ENCODE results near the gene TTC39B.
"Not testable (repeated sequence)": the region's sequence is repeated elsewhere in the genome, so short reads cannot be mapped to it uniquely, and the experiment has no call there.

TTC39B gene

GRCh38 chr9:15264918-15265317, 42.1 kb downstream of the TTC39B start:
- no peak for DNase-seq (ENCODE audit: low spot score)

DNA sequence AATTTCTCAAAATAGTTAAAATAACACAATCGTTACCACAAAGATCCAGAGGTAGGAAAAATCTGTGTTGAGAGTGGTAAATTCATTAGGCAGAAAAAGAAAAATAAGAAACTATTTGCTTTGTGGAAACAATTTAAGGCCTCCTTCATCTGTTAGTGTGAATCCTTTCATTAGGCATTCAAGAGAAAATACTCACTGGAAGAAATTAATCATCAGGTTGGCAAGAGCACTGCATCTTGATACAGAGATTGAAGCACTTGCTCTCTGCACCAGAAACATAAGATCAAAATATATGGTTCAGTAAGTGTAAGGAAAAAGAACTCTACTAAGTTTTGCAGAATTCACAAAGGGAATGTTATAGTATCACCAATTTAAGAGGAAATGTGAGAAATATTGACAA, 44.4 kb downstream of the TTC39B start:
- DNase-seq (ENCODE audit: low spot score) = no peak

DNA sequence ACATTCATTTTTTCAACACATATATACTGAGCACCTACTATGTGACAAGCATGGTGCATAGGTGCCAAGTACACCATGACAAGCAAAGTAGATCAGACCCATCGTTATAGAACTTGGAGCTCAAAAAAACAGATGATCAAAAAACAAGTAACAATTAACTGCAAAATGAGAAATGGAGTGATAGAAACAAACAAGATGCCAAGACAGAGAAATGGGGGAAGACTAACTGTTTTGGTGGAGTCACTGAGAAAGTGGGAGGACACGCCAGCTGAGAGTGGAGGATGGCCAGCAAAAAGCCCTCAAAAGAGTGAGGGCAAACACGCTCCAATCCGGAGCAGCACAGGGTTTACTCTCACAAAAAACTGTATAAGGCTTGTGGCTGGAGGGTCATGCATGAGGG, 50.6 kb downstream of the TTC39B start:
- no peak for DNase-seq (ENCODE audit: low spot score)

DNA sequence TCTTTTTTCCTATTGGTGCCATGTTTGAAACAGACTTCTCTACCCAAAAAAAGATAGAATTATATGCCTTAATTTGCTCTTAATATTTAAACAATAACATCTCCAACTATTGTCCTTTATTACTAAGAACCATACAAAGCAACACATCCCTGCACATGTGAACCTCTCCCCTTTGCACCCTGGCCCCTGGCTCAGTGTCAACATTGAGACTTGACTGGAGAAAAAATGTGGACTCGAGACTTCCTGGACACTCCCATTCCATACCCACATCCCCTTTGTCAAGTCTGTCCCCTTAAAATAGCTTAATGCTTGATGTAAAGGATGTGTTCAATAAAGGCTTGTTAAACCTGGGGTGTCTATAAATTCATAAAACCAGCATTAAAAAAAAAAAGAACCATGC, 53.2 kb downstream of the TTC39B start:
- DNase-seq (ENCODE audit: low spot score) = no peak

DNA sequence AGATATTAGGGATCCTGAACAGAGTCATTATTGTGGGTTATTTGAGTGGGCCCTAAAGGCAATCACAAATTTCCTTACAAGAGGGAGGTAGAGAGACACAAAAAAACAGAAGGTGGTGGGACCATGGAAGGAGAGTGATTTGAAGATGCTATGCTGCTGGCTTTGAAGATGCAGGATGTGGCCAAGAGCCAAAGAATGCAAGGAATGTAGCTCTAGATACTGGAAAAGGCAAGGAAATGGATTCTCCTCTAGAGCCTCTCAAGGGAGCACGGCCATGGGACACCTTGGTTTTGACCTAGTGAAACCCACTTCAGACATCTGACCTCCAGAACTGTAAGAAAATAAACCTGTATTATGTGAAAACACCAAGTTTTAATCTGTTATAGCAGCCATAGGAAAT, 53.8 kb downstream of the TTC39B start:
- DNase-seq (ENCODE audit: low spot score) = no peak

GRCh38 chr9:15249981-15250380, 57.0 kb downstream of the TTC39B start:
- no peak for DNase-seq (ENCODE audit: low spot score)

- DNase-seq (ENCODE audit: low spot score) = no peak
Measured at GRCh38 chr9:15249042-15249818, 57.8 kb downstream of the TTC39B start.

DNA sequence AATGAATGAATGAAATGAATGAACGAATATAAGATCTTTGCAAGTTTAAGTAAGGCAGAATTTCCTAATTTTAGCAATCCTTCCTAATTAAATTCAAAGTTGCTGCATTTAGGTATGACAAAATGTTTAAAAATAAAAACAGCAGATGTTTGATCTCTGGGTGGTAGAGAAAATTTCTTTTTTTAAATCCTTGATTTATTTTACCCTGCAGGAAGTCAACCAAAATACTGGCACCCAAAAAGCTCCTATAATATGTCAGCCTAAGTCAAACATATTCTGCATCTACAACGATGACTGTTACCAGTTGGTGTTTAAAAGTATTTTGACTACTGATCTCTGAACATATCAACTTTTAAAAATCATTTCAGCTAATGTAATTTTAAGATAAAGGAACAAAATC, 58.4 kb downstream of the TTC39B start:
- DNase-seq (ENCODE audit: low spot score) = no peak

- no peak for DNase-seq (ENCODE audit: low spot score)
Measured at GRCh38 chr9:15248081-15248480, 58.9 kb downstream of the TTC39B start.

DNA sequence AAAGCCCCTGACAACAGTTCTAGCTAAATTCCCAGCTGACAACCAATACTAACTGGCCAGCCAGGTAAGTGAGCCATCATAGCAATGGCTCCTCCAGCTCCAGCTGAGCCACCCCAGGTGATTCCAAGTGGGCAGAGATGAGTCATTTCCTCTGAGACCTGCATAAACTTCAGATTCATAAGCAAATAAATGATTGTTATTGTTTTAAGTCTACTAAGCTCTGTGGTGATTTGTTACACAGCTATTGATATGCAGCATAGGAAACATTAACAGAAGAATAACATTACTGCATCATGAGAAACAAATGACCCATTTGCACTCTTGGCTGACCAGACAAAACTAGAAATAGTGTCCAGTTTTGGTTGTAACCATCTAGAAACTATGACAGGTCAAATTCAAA, 60.3 kb downstream of the TTC39B start:
- DNase-seq (ENCODE audit: low spot score) = no peak

DNA sequence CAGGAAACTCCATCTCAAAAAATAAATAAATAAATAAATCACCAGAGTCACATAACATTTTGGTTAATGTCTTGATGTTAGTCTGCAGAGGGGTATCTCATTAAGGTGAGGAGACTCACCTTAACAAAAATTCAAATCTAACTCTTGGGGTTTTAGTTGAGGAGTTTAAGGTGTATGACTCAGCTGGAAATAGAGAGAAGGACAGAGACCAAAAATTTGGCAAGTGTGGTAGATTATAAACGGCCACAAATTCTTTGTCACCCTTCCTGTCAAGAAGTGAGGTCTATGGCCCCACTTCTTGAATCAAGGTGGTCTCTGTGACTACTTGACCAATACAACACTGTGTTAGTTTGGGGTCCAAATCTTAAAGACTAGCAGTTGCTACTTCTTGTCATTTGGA, 60.8 kb downstream of the TTC39B start:
- no peak for DNase-seq (ENCODE audit: low spot score)

GRCh38 chr9:15244001-15244441, 63.0 kb downstream of the TTC39B start:
- no peak for DNase-seq (ENCODE audit: low spot score)

- no peak for DNase-seq (ENCODE audit: low spot score)
Measured at GRCh38 chr9:15243081-15243480, 63.9 kb downstream of the TTC39B start.

DNA sequence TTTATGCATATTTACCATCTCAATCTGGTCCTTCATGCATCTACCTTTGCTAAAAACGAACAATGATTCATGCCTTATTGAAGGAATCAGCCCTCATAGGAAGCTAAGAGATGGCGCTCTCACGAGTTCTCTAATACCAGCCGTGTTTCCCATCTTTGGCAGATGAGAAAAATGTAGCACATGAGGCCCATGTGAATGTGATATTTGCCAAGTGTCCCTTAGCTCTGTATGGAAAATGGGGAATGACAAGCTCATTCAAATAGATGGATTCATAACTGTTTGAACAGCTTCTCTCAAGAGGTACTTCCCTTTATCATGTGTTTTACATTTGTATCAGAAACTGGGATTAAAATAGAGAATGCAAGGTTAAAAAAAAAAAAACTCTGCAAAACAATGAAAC, 66.1 kb downstream of the TTC39B start:
- no peak for DNase-seq (ENCODE audit: low spot score)

- no peak for DNase-seq (ENCODE audit: low spot score)
Measured at GRCh38 chr9:15239816-15240215, 67.2 kb downstream of the TTC39B start.

- no peak for DNase-seq (ENCODE audit: low spot score)
Measured at GRCh38 chr9:15238646-15239045, 68.4 kb downstream of the TTC39B start.

DNA sequence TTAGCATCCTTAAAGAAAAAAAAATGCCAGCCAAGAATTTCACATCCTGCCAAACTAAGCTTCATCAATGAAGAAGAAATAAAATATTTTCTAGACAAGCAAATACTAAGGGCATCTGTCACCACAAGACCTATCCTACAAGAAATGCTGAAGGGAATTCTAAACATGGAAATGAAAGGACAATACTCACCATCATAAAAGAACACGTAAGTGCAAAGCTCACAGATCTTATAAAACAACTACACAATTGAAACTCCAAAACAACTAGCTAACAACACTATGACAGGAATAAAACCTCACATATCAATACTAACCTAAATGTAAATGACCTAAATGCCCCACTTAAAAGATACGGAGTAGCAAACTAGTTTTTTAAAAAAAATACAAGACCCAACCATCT, 71.4 kb downstream of the TTC39B start:
- DNase-seq (ENCODE audit: low spot score) = no peak

DNA sequence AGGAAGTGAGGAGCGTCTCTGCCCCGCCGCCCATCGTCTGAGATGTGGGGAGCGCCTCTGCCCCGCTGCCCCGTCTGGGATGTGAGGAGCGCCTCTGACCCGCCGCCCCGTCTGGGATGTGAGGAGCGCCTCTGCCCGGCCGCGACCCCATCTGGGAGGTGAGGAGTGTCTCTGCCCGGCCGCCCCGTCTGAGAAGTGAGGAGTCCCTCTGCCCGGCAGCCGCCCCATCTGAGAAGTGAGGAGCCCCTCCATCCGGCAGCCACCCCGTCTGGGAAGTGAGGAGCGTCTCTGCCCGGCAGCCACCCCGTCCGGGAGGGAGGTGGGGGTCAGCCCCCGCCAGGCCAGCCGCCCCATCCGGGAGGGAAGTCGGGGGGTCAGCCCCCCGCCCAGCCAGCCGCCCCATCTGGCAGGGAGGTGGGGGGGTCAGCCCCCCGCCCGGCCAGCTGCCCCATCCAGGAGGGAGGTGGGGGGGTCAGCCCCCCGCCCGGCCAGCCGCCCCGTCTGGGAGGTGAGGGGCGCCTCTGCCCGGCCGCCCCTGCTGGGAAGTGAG, 73.0 kb downstream of the TTC39B start:
- DNase-seq (ENCODE audit: low spot score) = not testable (repeated sequence)

GRCh38 chr9:15232706-15233280, 74.2 kb downstream of the TTC39B start:
- not testable (repeated sequence) for DNase-seq (ENCODE audit: low spot score)

GRCh38 chr9:15231788-15232635, 75.0 kb downstream of the TTC39B start:
- no peak for DNase-seq (ENCODE audit: low spot score)

DNA sequence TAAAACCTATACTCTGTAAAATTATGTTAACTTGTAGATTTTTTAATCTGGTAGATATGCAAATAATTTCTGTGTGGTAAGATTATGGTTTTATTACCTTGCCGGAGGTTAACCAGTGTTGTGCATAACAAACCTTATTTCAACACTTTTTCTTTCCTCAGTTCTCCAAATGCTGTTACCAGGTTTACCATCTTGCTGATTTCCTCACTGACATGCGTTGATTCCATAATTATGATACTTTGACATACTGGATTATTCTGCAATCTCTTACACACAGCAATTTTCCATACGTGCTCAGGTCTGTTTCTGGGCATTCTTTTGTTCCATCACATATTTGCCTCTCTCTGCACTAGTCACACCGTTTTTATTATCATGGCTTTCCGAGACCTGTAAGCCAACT, 77.6 kb downstream of the TTC39B start:
- DNase-seq (ENCODE audit: low spot score) = no peak

- no peak for DNase-seq (ENCODE audit: low spot score)
Measured at GRCh38 chr9:15227491-15227890, 79.5 kb downstream of the TTC39B start.

Data from hematopoietic multipotent progenitor cell treated with erythropoietin and hydrocortisone succinate and interleukin-3 and kit ligand, for 17 days (in vitro differentiated cells).